PC-3 (cell line): ENCODE results near the gene SUGCT.

Experiments used
- CTCF ChIP-seq: fragments of 300-600 bp; sonication (generic); conservative IDR thresholded peaks from 2 replicates; pipeline ENCODE4 v1.5.1; 2017; ENCODE audit warnings: antibody characterized with exemption, low read depth, mild to moderate bottlenecking, low read length
- EZH2 ChIP-seq: fragments of 300-600 bp; sonication (generic); IDR thresholded peaks from one replicate; pipeline ENCODE4 v1.6.1; 2017; ENCODE audit warnings: antibody characterized with exemption, mild to moderate bottlenecking, low read length; ENCODE audit not compliant: unreplicated experiment
- EZH2phosphoT487 ChIP-seq: fragments of 300-600 bp; sonication (generic); IDR thresholded peaks from 2 replicates; pipeline ENCODE4 v1.6.1; 2018; ENCODE audit warnings: mild to moderate bottlenecking, antibody characterized with exemption, low read length, borderline replicate concordance

DNA sequence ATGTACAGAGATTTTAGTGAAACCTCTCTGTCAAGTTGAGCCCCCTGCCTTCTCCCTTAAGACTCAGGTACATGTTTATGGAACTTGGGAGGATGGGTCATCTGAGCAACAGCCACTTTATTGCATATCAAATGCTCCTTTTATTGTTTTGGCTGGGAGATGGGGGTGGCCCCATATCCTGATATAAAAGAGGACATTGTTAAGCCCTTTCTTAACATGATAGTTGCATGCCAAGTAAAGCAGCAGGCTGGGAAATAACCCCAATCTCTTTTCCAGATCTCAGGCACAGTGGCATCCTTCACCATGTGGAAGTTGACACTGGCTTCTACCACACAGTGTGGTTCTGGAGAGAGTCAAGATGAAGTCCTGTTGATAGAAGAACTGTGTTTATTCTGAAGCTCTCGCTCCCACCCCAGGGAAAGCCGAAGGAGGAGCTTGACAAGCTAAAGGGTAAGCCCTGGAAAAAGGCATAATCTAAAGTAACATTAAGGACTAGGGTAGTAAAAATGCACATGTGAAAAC is 746.7 kb downstream of the SUGCT start:
- TF ChIP-seq CTCF (no peak), EZH2phosphoT487 (no peak), EZH2 (no peak)
